IMR-90 (cell line): ENCODE results near the gene RPAIN. TPM values are rescaled to one million over a fixed set of nuclear protein-coding genes. Genes with fewer than 3 reads are reported as not detected.

Experiments
- ATAC-seq: fragments of 200-7000 bp; cut with Tn5 transposase; 2 replicates; pipeline ENCODE4 v1.9.1; 2020; ENCODE audit warnings: low read depth, mild to moderate bottlenecking, moderate library complexity
- BruUV-seq: library from RNA; stranded (reverse); fragments of 400-500 nt; replicated peaks from 2 replicates; lab custom pipeline; 2021; lab: Mats Ljungman, UMichigan
- CTCF ChIA-PET: fragments of 300-600 bp; formaldehyde crosslinking; extraction: SDS; loops from one replicate; lab custom pipeline; 2021; ENCODE audit warnings: antibody characterized with exemption; lab: Yijun Ruan, JAX
- POLR2A ChIA-PET: fragments of 300-600 bp; sonication (Branson Sonifier 250); formaldehyde crosslinking; loops from one replicate; lab custom pipeline; 2022; ENCODE audit warnings: antibody characterized with exemption; ENCODE audit not compliant: unreplicated experiment; lab: Charles Lee
- DNase-seq: peaks from one replicate; pipeline ENCODE4 v3.0.0; 2013
- H2AFZ ChIP-seq: replicated peaks from 2 replicates; pipeline ENCODE3; 2013; ENCODE audit warnings: low read length, mild to moderate bottlenecking; ENCODE audit not compliant: poor library complexity
- H2AK5ac ChIP-seq: 2 replicates; pipeline ENCODE4 v1.6.1; 2013; ENCODE audit warnings: low read depth, low read length, inconsistent platforms
- H2AK9ac ChIP-seq: replicated peaks from 2 replicates; pipeline ENCODE3; 2013; ENCODE audit warnings: mild to moderate bottlenecking, low read depth, low read length, moderate library complexity; ENCODE audit not compliant: poor library complexity
- H2BK120ac ChIP-seq: 2 replicates; pipeline ENCODE4 v1.6.1; 2013; ENCODE audit warnings: low read depth, low read length, inconsistent platforms
- H2BK15ac ChIP-seq: 3 replicates; pipeline ENCODE4 v1.6.1; 2013; ENCODE audit warnings: low read depth, low read length, inconsistent platforms
- H2BK20ac ChIP-seq: 2 replicates; pipeline ENCODE4 v1.6.1; 2013; ENCODE audit warnings: low read depth, mild to moderate bottlenecking, inconsistent platforms, low read length, moderate library complexity
- H2BK5ac ChIP-seq: 2 replicates; pipeline ENCODE4 v1.6.1; 2013; ENCODE audit warnings: mild to moderate bottlenecking, low read depth, low read length, inconsistent platforms; ENCODE audit not compliant: poor library complexity, severe bottlenecking
- H3K14ac ChIP-seq: replicated peaks from 2 replicates; pipeline ENCODE4 v1.6.1; 2013; ENCODE audit warnings: low read depth, low read length, inconsistent platforms
- H3K18ac ChIP-seq: 2 replicates; pipeline ENCODE4 v1.6.1; 2013; ENCODE audit warnings: low read depth, low read length, control low read depth
- H3K23ac ChIP-seq: 2 replicates; pipeline ENCODE4 v1.6.1; 2013; ENCODE audit warnings: low read depth, low read length, inconsistent platforms
- H3K27ac ChIP-seq: 2 replicates; pipeline ENCODE4 v1.5.1; 2013; ENCODE audit warnings: mild to moderate bottlenecking, control low read depth, low read length; ENCODE audit not compliant: insufficient read depth
- H3K27me3 ChIP-seq: 2 replicates; pipeline ENCODE4 v1.6.1; 2013; ENCODE audit warnings: low read length; ENCODE audit not compliant: control insufficient read depth, insufficient read depth
- H3K36me3 ChIP-seq: 2 replicates; pipeline ENCODE4 v1.6.1; 2013; ENCODE audit warnings: low read length, mixed read lengths; ENCODE audit not compliant: control insufficient read depth, insufficient read depth
- H3K4ac ChIP-seq: 2 replicates; pipeline ENCODE4 v1.6.1; 2013; ENCODE audit warnings: low read depth, low read length, inconsistent platforms
- H3K4me1 ChIP-seq: 2 replicates; pipeline ENCODE4 v1.6.1; 2013; ENCODE audit warnings: low read length, mixed read lengths; ENCODE audit not compliant: control insufficient read depth, insufficient read depth
- H3K4me2 ChIP-seq: 2 replicates; pipeline ENCODE4 v1.6.1; 2013; ENCODE audit warnings: low read depth, mild to moderate bottlenecking, control low read depth, low read length, moderate library complexity
- H3K4me3 ChIP-seq: 2 replicates; pipeline ENCODE4 v1.5.1; 2013; ENCODE audit warnings: low read depth, mild to moderate bottlenecking, control low read depth, low read length, moderate library complexity; ENCODE audit not compliant: insufficient read depth
- H3K56ac ChIP-seq: 2 replicates; pipeline ENCODE4 v1.6.1; 2013; ENCODE audit warnings: low read length, inconsistent platforms; ENCODE audit not compliant: insufficient read depth; ENCODE audit errors: extremely low read depth
- H3K79me1 ChIP-seq, 2 experiments: 2 replicates each; pipeline ENCODE4 v1.6.1; 2013; ENCODE audit warnings: low read length in 2 of 2, inconsistent platforms in 1 of 2, low read depth in 1 of 2
- H3K9ac ChIP-seq: 2 replicates; pipeline ENCODE4 v1.6.1; 2013; ENCODE audit warnings: low read depth, low read length, control low read depth
- H3K9me1 ChIP-seq: 2 replicates; pipeline ENCODE4 v1.6.1; 2013; ENCODE audit warnings: low read length, inconsistent platforms; ENCODE audit not compliant: insufficient read depth
- H3K9me3 ChIP-seq: 2 replicates; pipeline ENCODE4 v1.6.1; 2013; ENCODE audit warnings: low read length; ENCODE audit not compliant: control insufficient read depth, insufficient read depth
- H4K20me1 ChIP-seq: 2 replicates; pipeline ENCODE4 v1.6.1; 2013; ENCODE audit warnings: low read length, inconsistent platforms; ENCODE audit not compliant: insufficient read depth
- H4K5ac ChIP-seq: 2 replicates; pipeline ENCODE4 v1.6.1; 2013; ENCODE audit warnings: mild to moderate bottlenecking, low read depth, low read length, control low read depth
- H4K8ac ChIP-seq, 2 experiments: 2 replicates each; pipeline ENCODE4 v1.6.1; 2013; ENCODE audit warnings: low read depth in 2 of 2, low read length in 2 of 2, control low read depth in 1 of 2, inconsistent platforms in 1 of 2
- H4K91ac ChIP-seq: 2 replicates; pipeline ENCODE4 v1.6.1; 2013; ENCODE audit warnings: low read depth, low read length, inconsistent platforms; ENCODE audit not compliant: insufficient read depth
- CEBPB ChIP-seq: IDR thresholded peaks from 2 replicates; pipeline ENCODE4 v1.6.1; 2012; ENCODE audit warnings: low read depth, low read length, improper control_type of control experiment
- WGBS, 2 experiments: methylation state at CpG; one replicate each; pipeline versions ENCODE4 v1.1.5 to v1.1.7; 2013; ENCODE audit warnings: missing lambda C conversion rate in 2 of 2; ENCODE audit not compliant: insufficient read length in 1 of 2; ENCODE audit errors: extremely low coverage in 2 of 2; 5-methylcytosine and 5-hydroxymethylcytosine counted together
- dilution Hi-C: fragments of 300-500 bp; cut with HindIII; formaldehyde crosslinking; loops from one replicate; pipeline ENCODE4 v1.14.3; 2018; ENCODE audit warnings: low sequenced_read_pairs; ENCODE audit not compliant: unreplicated experiment
- in situ Hi-C: fragments of 300-500 bp; cut with MboI; formaldehyde crosslinking; loops from 3 replicates; pipeline ENCODE4 v1.14.3; 2019; ENCODE audit warnings: low sequenced_read_pairs, inconsistent platforms, mixed read lengths
- intact Hi-C: fragments of 100-400 bp; cut with micrococcal nuclease; formaldehyde crosslinking; loops from 2 replicates; pipeline ENCODE4 v1.10.0; 2022
- polyA plus RNA-seq, 3 experiments: library from polyadenylated mRNA; depleted of rRNA; stranded (reverse); fragments of >200 nt; gene quantifications; 2 replicates each; pipeline ENCODE4 v1.2.3, GENCODE V29; 2012; ENCODE audit warnings: low replicate concordance in 1 of 3
- total RNA-seq: library from RNA; depleted of rRNA; stranded (reverse); fragments of >200 nt; gene quantifications from 2 replicates; pipeline ENCODE4 v1.2.3, GENCODE V29; 2012
- TF ChIP-seq, protein P1 (sequence below): fragments of 150-350 bp; IDR thresholded peaks from 2 replicates; pipeline ENCODE4 v1.6.1; 2016; ENCODE audit warnings: low read depth, mild to moderate bottlenecking, low read length, moderate library complexity, borderline replicate concordance

Gene RPAIN
- total and polyA plus RNA-seq, 2 of the 4 experiments (the other 2 are of a cell fraction): 28.7 to 34.9 TPM

DNA sequence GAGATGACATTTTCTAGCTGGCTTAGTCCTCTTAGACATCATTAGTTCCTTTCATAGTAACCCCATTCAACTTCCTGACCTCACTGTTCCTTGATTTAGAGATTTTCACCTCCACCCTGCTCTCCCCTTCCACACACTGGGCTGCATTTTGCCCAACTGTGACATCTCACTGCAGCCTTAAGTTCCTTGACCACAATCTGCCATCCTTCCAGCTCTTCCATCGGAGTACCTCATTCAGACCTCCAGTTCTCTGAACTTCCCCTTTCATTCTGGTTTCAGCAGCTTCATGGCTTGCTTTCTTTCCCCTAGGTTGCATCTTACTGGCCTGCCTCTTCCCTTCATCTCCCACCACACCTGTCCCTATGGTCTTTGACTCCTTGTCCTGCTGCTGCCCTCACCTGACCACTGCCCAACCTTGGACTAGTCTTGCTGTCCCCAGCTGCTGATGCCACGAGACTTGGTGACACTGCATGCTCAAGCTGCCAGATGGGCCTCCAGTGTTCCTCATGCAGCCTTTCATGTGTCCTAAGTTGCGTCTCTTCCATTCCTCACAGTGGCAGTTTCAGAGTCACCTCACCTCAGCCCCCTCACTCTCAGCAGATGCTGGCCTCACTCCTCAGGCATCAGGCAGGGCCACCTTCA is 41.3 kb upstream of the RPAIN start:
- no peak overlapping the region for H3K14ac ChIP-seq
- ChIA-PET POLR2A (no interaction called here), CTCF (no interaction called here)
- no peak for DNase-seq
- H3K9me1 ChIP-seq: peaks cover 8% of the 10 kb centered on the region; the same call in 1 of the 2 replicates
- H4K20me1 ChIP-seq: no peaks in the 10 kb centered on the region
- H3K23ac ChIP-seq: no peak overlapping the region
- dilution Hi-C loops: no loop called here
- H2BK20ac ChIP-seq: no peak overlapping the region
- ATAC-seq: no peak
- no peak overlapping the region for H2AFZ ChIP-seq
- H2BK120ac ChIP-seq: no peak overlapping the region
- no peak overlapping the region for H3K27ac ChIP-seq
- no peak overlapping the region for H3K18ac ChIP-seq
- H3K4me1 ChIP-seq: no peaks in the 10 kb centered on the region
- no peak overlapping the region for H2BK5ac ChIP-seq
- no peak overlapping the region for H3K9ac ChIP-seq
- no peak overlapping the region for H3K4me3 ChIP-seq
- H3K79me1 ChIP-seq: peaks cover 2 to 3% of the 10 kb centered on the region in 2 experiments; a peak in 2 of 4 replicates
- no peaks in the 10 kb centered on the region for H3K9me3 ChIP-seq
- H4K8ac ChIP-seq: no peak overlapping the region
- 0 out of 2 replicates have a peak overlapping the region, but pooled peaks have one; percentile 11 for H4K5ac ChIP-seq
- H2AK5ac ChIP-seq: no peak overlapping the region
- peaks cover 56% of the 10 kb centered on the region for H3K36me3 ChIP-seq
- H3K4me2 ChIP-seq: no peak overlapping the region
- intact Hi-C loops: no loop called here
- in situ Hi-C loops: loop anchor here (10.0 kb wide), 1 partner anchor 64 kb away; no protein-coding TSS in a partner anchor
- WGBS, 2 experiments: 92% methylated on average over 3 of the region's 3 CpGs; no CpG with 5 or more reads in 1 of the 2 experiments
- H4K91ac ChIP-seq: no peak overlapping the region
- no peaks in the 10 kb centered on the region for H3K27me3 ChIP-seq
- H3K56ac ChIP-seq: no peak overlapping the region
- H2BK15ac ChIP-seq: no peak overlapping the region
- H3K4ac ChIP-seq: no peak overlapping the region
- no peak overlapping the region for H2AK9ac ChIP-seq
- no TSS peak for BruUV-seq
- TF ChIP-seq, protein P1, sequence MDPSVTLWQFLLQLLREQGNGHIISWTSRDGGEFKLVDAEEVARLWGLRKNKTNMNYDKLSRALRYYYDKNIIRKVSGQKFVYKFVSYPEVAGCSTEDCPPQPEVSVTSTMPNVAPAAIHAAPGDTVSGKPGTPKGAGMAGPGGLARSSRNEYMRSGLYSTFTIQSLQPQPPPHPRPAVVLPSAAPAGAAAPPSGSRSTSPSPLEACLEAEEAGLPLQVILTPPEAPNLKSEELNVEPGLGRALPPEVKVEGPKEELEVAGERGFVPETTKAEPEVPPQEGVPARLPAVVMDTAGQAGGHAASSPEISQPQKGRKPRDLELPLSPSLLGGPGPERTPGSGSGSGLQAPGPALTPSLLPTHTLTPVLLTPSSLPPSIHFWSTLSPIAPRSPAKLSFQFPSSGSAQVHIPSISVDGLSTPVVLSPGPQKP: no peak
- TF ChIP-seq CEBPB: no peak
